ENCODE data around the gene RCE1.

Gene RCE1

DNA sequence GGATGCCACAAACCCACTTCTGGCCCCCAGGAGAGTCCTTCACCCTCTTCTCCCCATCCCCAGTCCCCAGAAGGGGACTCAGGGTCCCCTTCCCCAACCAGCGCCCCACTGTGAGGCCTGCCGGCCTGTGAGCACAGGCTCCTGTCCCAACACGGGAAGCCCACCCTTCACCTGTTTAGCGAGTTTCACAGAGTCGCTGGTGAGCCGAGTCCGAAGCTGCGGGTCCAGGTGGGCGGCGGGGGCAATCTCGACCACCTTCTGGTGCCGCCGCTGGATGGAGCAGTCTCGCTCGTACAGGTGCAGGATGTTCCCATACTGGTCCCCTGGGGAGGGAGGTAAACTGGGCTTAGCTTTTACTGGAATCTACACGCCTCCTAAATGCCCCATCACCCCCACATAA, 26.9 kb downstream of the RCE1 start:
- H3K27me3 ChIP-seq (replicated peaks in 2 of 5; ENCODE audit: control insufficient read depth in 4 of 5, insufficient read depth in 5 of 5, low read length in 4 of 5) = no peaks in the 10 kb centered on the region
- H3K36me3 ChIP-seq (ENCODE audit: control insufficient read depth in 4 of 4, insufficient read depth in 4 of 4, low read length in 3 of 4) = no peaks in the 10 kb centered on the region
- 95% methylated on average over 12 of the region's 16 CpGs for WGBS (ENCODE audit: insufficient coverage)
- H3K9me3 ChIP-seq (ENCODE audit: control extremely low read depth in 1 of 5, control insufficient read depth in 4 of 5, insufficient read depth in 2 of 5, low read depth in 1 of 5, low read length in 4 of 5) = no peaks in the 10 kb centered on the region
- ChIA-PET POLR2A (no interaction called here), CTCF (interaction anchor here (0.7 to 3.6 kb wide), 7 partner anchors 8 to 174 kb away, joined by 3 to 22 read pairs (median 4); no protein-coding TSS in a partner anchor)
- no peak overlapping the region for H3K27ac ChIP-seq (ENCODE audit: insufficient read depth in 1 of 2, low read depth in 1 of 2, low read length in 2 of 2, poor library complexity in 1 of 2, severe bottlenecking in 2 of 2)
- no peak for DNase-seq
- H3K4me1 ChIP-seq (ENCODE audit: control extremely low read depth in 1 of 4, control insufficient read depth in 4 of 4, insufficient read depth in 4 of 4, low read length in 3 of 4) = peaks cover 0 to 9% (median 7%) of the 10 kb centered on the region in 4 experiments
- H3K4me3 ChIP-seq (ENCODE audit: control insufficient read depth in 1 of 7, extremely low read depth in 1 of 7, insufficient read depth in 4 of 7, low read depth in 2 of 7, low read length in 6 of 7) = no peak overlapping the region

DNA sequence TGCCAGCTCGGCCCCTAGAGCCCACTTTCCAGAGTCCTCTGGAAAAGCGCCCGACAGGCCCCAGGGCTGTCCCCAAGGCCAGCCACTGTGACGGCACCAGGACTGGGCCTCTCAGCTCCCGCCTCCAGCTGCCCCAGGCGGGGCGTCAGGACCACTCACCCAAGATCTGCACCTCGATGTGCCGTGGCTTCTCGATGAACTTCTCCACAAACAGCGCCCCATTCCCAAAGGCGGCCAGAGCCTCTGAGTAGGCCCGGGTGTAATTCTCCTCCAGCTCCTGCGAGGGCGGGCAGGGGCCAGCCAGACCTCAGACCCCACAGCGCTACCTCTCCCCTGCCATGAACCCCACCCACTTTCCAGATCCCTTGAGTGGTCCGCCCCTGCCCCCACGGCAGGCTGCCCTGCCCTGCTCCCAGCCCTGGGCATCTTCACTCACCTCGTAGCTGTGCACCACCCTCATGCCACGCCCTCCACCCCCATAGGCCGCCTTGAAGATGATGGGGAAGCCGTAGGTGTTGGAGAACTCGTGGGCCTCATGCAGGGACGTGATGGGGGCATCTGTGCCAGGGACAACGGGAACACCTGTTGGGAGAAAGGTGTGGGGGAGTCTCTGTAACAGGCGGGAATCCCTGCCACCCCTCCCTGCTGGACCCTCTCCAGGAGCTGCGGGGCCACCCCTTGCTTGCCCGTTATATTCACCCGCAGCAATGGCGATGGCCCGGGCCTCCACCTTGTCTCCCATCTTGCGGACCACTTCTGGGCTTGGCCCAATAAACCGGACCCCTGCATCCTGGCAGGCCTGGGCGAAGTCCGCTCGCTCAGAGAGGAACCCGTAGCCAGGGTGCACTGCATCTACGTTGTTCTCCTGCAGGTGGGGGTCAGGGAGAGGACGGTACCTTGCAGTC, 27.6 kb downstream of the RCE1 start:
- H3K4me3 ChIP-seq (ENCODE audit: control insufficient read depth in 1 of 7, extremely low read depth in 1 of 7, insufficient read depth in 4 of 7, low read depth in 2 of 7, low read length in 6 of 7) = no peak overlapping the region
- WGBS (ENCODE audit: insufficient coverage) = 96% methylated on average over 29 of the region's 39 CpGs
- ChIA-PET CTCF (interaction anchor here (0.8 to 3.6 kb wide), 6 partner anchors 11 to 175 kb away, joined by 3 to 22 read pairs (median 4); no protein-coding TSS in a partner anchor), POLR2A (no interaction called here)
- H3K36me3 ChIP-seq (ENCODE audit: control insufficient read depth in 4 of 4, insufficient read depth in 4 of 4, low read length in 3 of 4) = no peaks in the 10 kb centered on the region
- H3K4me1 ChIP-seq (ENCODE audit: control extremely low read depth in 1 of 4, control insufficient read depth in 4 of 4, insufficient read depth in 4 of 4, low read length in 3 of 4) = peaks cover 0 to 9% (median 7%) of the 10 kb centered on the region in 4 experiments
- no peak overlapping the region for H3K27ac ChIP-seq (ENCODE audit: insufficient read depth in 1 of 2, low read depth in 1 of 2, low read length in 2 of 2, poor library complexity in 1 of 2, severe bottlenecking in 2 of 2)
- no peaks in the 10 kb centered on the region for H3K9me3 ChIP-seq (ENCODE audit: control extremely low read depth in 1 of 5, control insufficient read depth in 4 of 5, insufficient read depth in 2 of 5, low read depth in 1 of 5, low read length in 4 of 5)
- no peak for DNase-seq
- no peaks in the 10 kb centered on the region for H3K27me3 ChIP-seq (replicated peaks in 2 of 5; ENCODE audit: control insufficient read depth in 4 of 5, insufficient read depth in 5 of 5, low read length in 4 of 5)

DNA sequence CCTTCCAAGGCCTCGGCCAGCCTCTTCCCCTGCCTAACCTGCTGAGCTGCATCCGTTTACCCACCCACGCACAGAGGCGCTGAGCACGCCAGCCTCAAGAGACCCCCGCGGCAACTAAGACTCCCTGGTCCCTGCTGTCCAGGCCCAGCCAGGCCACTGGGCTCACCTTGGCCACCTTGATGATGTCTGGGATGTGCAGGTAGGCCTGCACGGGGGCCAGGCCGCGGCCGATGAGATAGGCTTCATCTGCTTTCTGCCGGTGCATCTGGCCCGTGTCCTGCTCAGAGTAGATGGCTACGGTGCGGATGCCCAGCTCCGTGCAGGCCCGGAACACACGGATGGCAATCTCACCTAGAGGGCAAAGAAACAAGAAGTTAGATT, 28.3 kb downstream of the RCE1 start:
- no peaks in the 10 kb centered on the region for H3K9me3 ChIP-seq (ENCODE audit: control extremely low read depth in 1 of 5, control insufficient read depth in 4 of 5, insufficient read depth in 2 of 5, low read depth in 1 of 5, low read length in 4 of 5)
- H3K4me1 ChIP-seq (ENCODE audit: control extremely low read depth in 1 of 4, control insufficient read depth in 4 of 4, insufficient read depth in 4 of 4, low read length in 3 of 4) = peaks cover 0 to 9% (median 7%) of the 10 kb centered on the region in 4 experiments
- no peaks in the 10 kb centered on the region for H3K36me3 ChIP-seq (ENCODE audit: control insufficient read depth in 4 of 4, insufficient read depth in 4 of 4, low read length in 3 of 4)
- no peaks in the 10 kb centered on the region for H3K27me3 ChIP-seq (replicated peaks in 2 of 5; ENCODE audit: control insufficient read depth in 4 of 5, insufficient read depth in 5 of 5, low read length in 4 of 5)
- POLR2A ChIA-PET = no interaction called here
- DNase-seq = no peak
- H3K4me3 ChIP-seq (ENCODE audit: control insufficient read depth in 1 of 7, extremely low read depth in 1 of 7, insufficient read depth in 4 of 7, low read depth in 2 of 7, low read length in 6 of 7) = no peak overlapping the region
- WGBS (ENCODE audit: insufficient coverage) = over 99% methylated on average over 18 of the region's 18 CpGs
- CTCF ChIA-PET = interaction anchor here (0.8 to 3.6 kb wide), 2 partner anchors 11 to 12 kb away, joined by 3 to 22 read pairs; no protein-coding TSS in a partner anchor
- H3K27ac ChIP-seq (ENCODE audit: insufficient read depth in 1 of 2, low read depth in 1 of 2, low read length in 2 of 2, poor library complexity in 1 of 2, severe bottlenecking in 2 of 2) = no peak overlapping the region

DNA sequence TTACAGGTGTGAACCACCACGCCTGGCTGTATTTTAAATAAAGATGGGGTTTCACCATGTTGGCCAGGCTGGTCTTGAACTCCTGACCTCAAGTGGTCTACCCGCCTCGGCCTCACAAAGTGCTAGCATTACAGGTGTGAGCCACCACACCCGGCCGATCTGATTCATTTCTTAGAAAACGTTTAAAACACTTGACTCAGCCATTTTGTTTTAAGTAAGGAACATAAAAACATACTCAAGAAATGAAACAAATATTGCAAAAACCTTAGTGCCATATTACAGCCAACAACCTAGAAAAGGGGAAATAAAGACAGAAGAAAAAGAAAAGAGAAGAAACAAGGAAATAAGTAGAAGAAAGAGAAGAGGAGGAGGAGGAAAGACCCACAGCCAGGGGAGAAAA, 31.0 kb downstream of the RCE1 start:
- Histone ChIP-seq H3K27ac (ENCODE audit: insufficient read depth in 1 of 2, low read depth in 1 of 2, low read length in 2 of 2, poor library complexity in 1 of 2, severe bottlenecking in 2 of 2) (no peak overlapping the region), H3K4me1 (ENCODE audit: control extremely low read depth in 1 of 4, control insufficient read depth in 4 of 4, insufficient read depth in 4 of 4, low read length in 3 of 4) (peaks cover 0 to 3% (median 1%) of the 10 kb centered on the region in 4 experiments), H3K36me3 (ENCODE audit: control insufficient read depth in 4 of 4, insufficient read depth in 4 of 4, low read length in 3 of 4) (no peaks in the 10 kb centered on the region), H3K9me3 (ENCODE audit: control extremely low read depth in 1 of 5, control insufficient read depth in 4 of 5, insufficient read depth in 2 of 5, low read depth in 1 of 5, low read length in 4 of 5) (no peaks in the 10 kb centered on the region), H3K27me3 (replicated peaks in 2 of 5; ENCODE audit: control insufficient read depth in 4 of 5, insufficient read depth in 5 of 5, low read length in 4 of 5) (no peaks in the 10 kb centered on the region), H3K4me3 (ENCODE audit: control insufficient read depth in 1 of 7, extremely low read depth in 1 of 7, insufficient read depth in 4 of 7, low read depth in 2 of 7, low read length in 6 of 7) (no peak overlapping the region)
- POLR2A ChIA-PET = no interaction called here
- 100% methylated on average over 2 of the region's 6 CpGs for WGBS (ENCODE audit: insufficient coverage)
- DNase-seq = no peak
- CTCF ChIA-PET = no interaction called here

DNA sequence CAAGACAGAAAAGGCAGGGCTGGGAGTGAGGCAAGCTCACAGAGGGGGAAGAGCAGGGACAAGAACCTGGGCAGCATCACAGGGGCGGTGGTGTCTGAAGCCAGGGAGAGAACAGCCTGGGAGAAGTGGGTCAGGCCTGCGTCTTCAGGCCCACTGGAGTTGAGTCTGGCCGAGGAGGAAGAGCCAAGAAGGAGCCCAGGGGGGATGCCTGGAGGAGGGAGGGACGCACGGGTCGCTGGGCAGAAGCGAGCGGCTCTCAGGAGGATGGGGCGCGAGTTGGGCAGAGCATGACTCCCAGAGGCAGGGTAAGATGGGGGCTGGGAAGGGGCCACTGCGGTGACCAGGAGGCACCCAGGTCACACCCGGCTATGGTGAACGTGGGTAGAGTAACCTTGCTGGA, 32.1 kb downstream of the RCE1 start:
- WGBS (ENCODE audit: insufficient coverage) = 97% methylated on average over 12 of the region's 13 CpGs
- no peak overlapping the region for H3K4me3 ChIP-seq (ENCODE audit: control insufficient read depth in 1 of 7, extremely low read depth in 1 of 7, insufficient read depth in 4 of 7, low read depth in 2 of 7, low read length in 6 of 7)
- H3K27me3 ChIP-seq (replicated peaks in 2 of 5; ENCODE audit: control insufficient read depth in 4 of 5, insufficient read depth in 5 of 5, low read length in 4 of 5) = no peaks in the 10 kb centered on the region
- H3K9me3 ChIP-seq (ENCODE audit: control extremely low read depth in 1 of 5, control insufficient read depth in 4 of 5, insufficient read depth in 2 of 5, low read depth in 1 of 5, low read length in 4 of 5) = no peaks in the 10 kb centered on the region
- DNase-seq = no peak
- no peaks in the 10 kb centered on the region for H3K36me3 ChIP-seq (ENCODE audit: control insufficient read depth in 4 of 4, insufficient read depth in 4 of 4, low read length in 3 of 4)
- peaks cover 2 to 8% (median 7%) of the 10 kb centered on the region in 4 experiments for H3K4me1 ChIP-seq (ENCODE audit: control extremely low read depth in 1 of 4, control insufficient read depth in 4 of 4, insufficient read depth in 4 of 4, low read length in 3 of 4)
- ChIA-PET POLR2A (no interaction called here), CTCF (no interaction called here)
- no peak overlapping the region for H3K27ac ChIP-seq (ENCODE audit: insufficient read depth in 1 of 2, low read depth in 1 of 2, low read length in 2 of 2, poor library complexity in 1 of 2, severe bottlenecking in 2 of 2)

DNA sequence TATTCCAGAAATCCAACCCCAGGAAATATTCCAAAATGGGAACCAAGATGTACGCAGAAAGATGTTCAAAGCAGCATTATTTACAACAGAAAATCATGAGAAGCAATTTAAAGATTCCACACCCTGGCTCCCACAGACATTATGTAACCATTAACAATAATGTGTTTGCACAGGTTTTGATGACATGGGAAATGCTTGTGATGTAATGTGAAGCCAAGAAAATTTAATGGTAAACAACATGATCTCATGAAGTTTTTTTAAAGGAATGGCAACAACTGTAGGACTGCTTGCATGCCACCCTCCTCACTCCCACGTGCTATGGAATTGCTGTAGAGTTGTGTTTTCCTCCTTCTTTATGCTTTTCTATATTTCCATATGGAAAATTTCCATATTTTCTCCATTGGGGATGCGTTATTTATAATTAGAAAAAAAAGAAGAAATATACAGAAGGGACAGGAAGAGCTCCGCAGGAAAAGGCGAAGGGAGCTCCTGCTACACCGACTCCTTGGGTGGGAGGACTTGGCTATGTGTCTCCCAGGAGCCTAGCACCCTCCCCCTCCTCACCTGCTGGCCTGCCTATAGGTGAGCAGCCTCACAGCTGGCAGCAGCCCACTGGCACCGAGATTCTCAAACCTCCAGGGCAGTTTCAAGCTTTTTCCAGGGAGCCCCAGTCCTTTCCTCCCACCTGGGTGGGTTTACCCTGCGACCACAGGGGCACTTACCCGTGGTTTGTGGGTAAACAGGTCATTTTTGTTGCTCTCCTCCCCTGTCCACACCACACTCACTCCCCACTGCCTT, 34.5 kb downstream of the RCE1 start:
- ChIA-PET CTCF (interaction anchor here (1.0 to 1.2 kb wide), 3 partner anchors 8 to 103 kb away, joined by 3 to 4 read pairs (median 4); no protein-coding TSS in a partner anchor), POLR2A (no interaction called here)
- H3K27ac ChIP-seq (ENCODE audit: insufficient read depth in 1 of 2, low read depth in 1 of 2, low read length in 2 of 2, poor library complexity in 1 of 2, severe bottlenecking in 2 of 2) = no peak overlapping the region
- H3K4me1 ChIP-seq (ENCODE audit: control extremely low read depth in 1 of 4, control insufficient read depth in 4 of 4, insufficient read depth in 4 of 4, low read length in 3 of 4) = peaks cover 9 to 20% (median 18%) of the 10 kb centered on the region in 4 experiments
- no peak overlapping the region for H3K4me3 ChIP-seq (ENCODE audit: control insufficient read depth in 1 of 7, extremely low read depth in 1 of 7, insufficient read depth in 4 of 7, low read depth in 2 of 7, low read length in 6 of 7)
- no peaks in the 10 kb centered on the region for H3K27me3 ChIP-seq (replicated peaks in 2 of 5; ENCODE audit: control insufficient read depth in 4 of 5, insufficient read depth in 5 of 5, low read length in 4 of 5)
- no peak for DNase-seq
- H3K36me3 ChIP-seq (ENCODE audit: control insufficient read depth in 4 of 4, insufficient read depth in 4 of 4, low read length in 3 of 4) = no peaks in the 10 kb centered on the region
- 84% methylated on average over 6 of the region's 9 CpGs for WGBS (ENCODE audit: insufficient coverage)
- no peaks in the 10 kb centered on the region for H3K9me3 ChIP-seq (ENCODE audit: control extremely low read depth in 1 of 5, control insufficient read depth in 4 of 5, insufficient read depth in 2 of 5, low read depth in 1 of 5, low read length in 4 of 5)
